HepG2 (cell line): Measurements from ENCODE around the gene PEX11A. TPM values are rescaled to one million over a fixed set of nuclear protein-coding genes. Genes with fewer than 3 reads are reported as not detected.
A peak's percentile ranks its signal among the peaks of the same experiment; 100 is the strongest.

Experiments used
- CC2D1A ChIP-seq: sonication (generic); formaldehyde crosslinking; IDR thresholded peaks from 2 replicates; pipeline ENCODE4 v1.8.1; 2023; ENCODE audit warnings: mild to moderate bottlenecking, missing genetic modification reagents
- FIP1L1 ChIP-seq: fragments of 200-400 bp; formaldehyde crosslinking; IDR thresholded peaks from 2 replicates; pipeline ENCODE4 v1.6.1; 2018; ENCODE audit warnings: low read depth, mild to moderate bottlenecking, low read length, moderate library complexity, borderline replicate concordance; ENCODE audit not compliant: insufficient read depth
- FOXO1 ChIP-seq: sonication (generic); formaldehyde crosslinking; IDR thresholded peaks from 2 replicates; pipeline ENCODE4 v1.4.0; 2020; ENCODE audit warnings: missing genetic modification reagents
- HIVEP1 ChIP-seq: sonication (generic); formaldehyde crosslinking; IDR thresholded peaks from 2 replicates; pipeline ENCODE4 v1.4.0; 2020; ENCODE audit warnings: mild to moderate bottlenecking, missing genetic modification reagents
- HNRNPL ChIP-seq: fragments of 200-400 bp; formaldehyde crosslinking; IDR thresholded peaks from 2 replicates; pipeline ENCODE4 v1.6.1; 2017; ENCODE audit warnings: mild to moderate bottlenecking, low read depth, low read length
- MED1 ChIP-seq: sonication (generic); formaldehyde crosslinking; IDR thresholded peaks from 2 replicates; pipeline ENCODE4 v1.4.0; 2020; ENCODE audit warnings: missing genetic modification reagents
- RAD21 ChIP-seq: fragments of 450-650 bp; formaldehyde crosslinking; IDR thresholded peaks from 2 replicates; pipeline ENCODE4 v1.5.0; 2020; ENCODE audit warnings: mild to moderate bottlenecking
- SATB2 ChIP-seq: sonication (generic); formaldehyde crosslinking; IDR thresholded peaks from 2 replicates; pipeline ENCODE4 v1.5.0; 2020; ENCODE audit warnings: missing genetic modification reagents
- SKIL ChIP-seq: sonication (generic); formaldehyde crosslinking; IDR thresholded peaks from 2 replicates; pipeline ENCODE4 v1.8.0; 2022; ENCODE audit warnings: missing genetic modification reagents, mild to moderate bottlenecking, moderate library complexity, borderline replicate concordance
- SNAPC5 ChIP-seq: sonication (generic); formaldehyde crosslinking; IDR thresholded peaks from 2 replicates; pipeline ENCODE4 v1.8.1; 2023; ENCODE audit warnings: mild to moderate bottlenecking, missing genetic modification reagents, borderline replicate concordance
- TCF12 ChIP-seq, 2 experiments: fragments of 450-650 bp in 1 of 2; sonication (generic) in 1 of 2; formaldehyde crosslinking in 1 of 2; IDR thresholded peaks; 2 replicates each; pipeline versions ENCODE4 v1.6.1 to v1.8.0; 2017 to 2022; ENCODE audit warnings: antibody characterized with exemption in 1 of 2, mild to moderate bottlenecking in 1 of 2, missing genetic modification reagents in 1 of 2, moderate library complexity in 1 of 2
- ZFP36L2 ChIP-seq: sonication (generic); formaldehyde crosslinking; IDR thresholded peaks from 2 replicates; pipeline ENCODE4 v1.4.0; 2020; ENCODE audit warnings: missing genetic modification reagents
- ZIK1 ChIP-seq: sonication (generic); formaldehyde crosslinking; IDR thresholded peaks from 2 replicates; pipeline ENCODE4 v1.5.0; 2020; ENCODE audit warnings: mild to moderate bottlenecking, low read depth, missing genetic modification reagents, borderline replicate concordance
- ZNF430 ChIP-seq: sonication (generic); formaldehyde crosslinking; IDR thresholded peaks from 2 replicates; pipeline ENCODE4 v1.9.0; 2021; ENCODE audit warnings: mild to moderate bottlenecking, missing genetic modification reagents
- ZNF605 ChIP-seq: sonication (generic); formaldehyde crosslinking; IDR thresholded peaks from 2 replicates; pipeline ENCODE4 v1.8.0; 2022; ENCODE audit warnings: mild to moderate bottlenecking, missing genetic modification reagents
- polyA plus RNA-seq, 8 experiments: library from polyadenylated mRNA; depleted of rRNA in 3 of 8; stranded (reverse) in 7 of 8; unstranded in 1 of 8; fragments of >200 nt; fragmentation: Illumina TruSeq in 4 of 8; extraction: Trizol in 4 of 8; gene quantifications; 2 replicates each; pipeline versions ENCODE4 v1.2.1 to v1.2.3, GENCODE V29; 2011 to 2016; ENCODE audit warnings: low read depth in 4 of 8, missing spikeins in 1 of 8, mixed read lengths in 1 of 8; ENCODE audit not compliant: insufficient read depth in 1 of 8
- total RNA-seq, 5 experiments: library from RNA; depleted of rRNA; stranded (reverse); fragments of >200 nt; fragmentation: Illumina TruSeq; extraction: Trizol; gene quantifications; 2 replicates each; pipeline ENCODE4 v1.2.3, GENCODE V29; 2016; ENCODE audit warnings: low read depth in 1 of 5
- TF ChIP-seq, protein P1 (sequence below): IDR thresholded peaks from 2 replicates; pipeline ENCODE4 v1.6.1; 2018; ENCODE audit warnings: missing genetic modification reagents
- TF ChIP-seq, protein P2 (sequence below): sonication (generic); formaldehyde crosslinking; IDR thresholded peaks from 2 replicates; pipeline ENCODE4 v1.5.0; 2020; ENCODE audit warnings: missing genetic modification reagents
- TF ChIP-seq, protein P3 (sequence below): IDR thresholded peaks from 2 replicates; pipeline ENCODE4 v1.6.1; 2016; ENCODE audit warnings: control low read depth
- TF ChIP-seq, protein P4 (sequence below): sonication (generic); formaldehyde crosslinking; IDR thresholded peaks from 2 replicates; pipeline ENCODE4 v1.4.0; 2020; ENCODE audit warnings: missing genetic modification reagents

Gene PEX11A
- total and polyA plus RNA-seq, 2 of the 13 experiments (the other 11 are each of a cell fraction or from before 2014, with no cell fraction given), result 9.9 to 15.1 TPM

- no peak for TF ChIP-seq ZNF430
- no peak for TF ChIP-seq TCF12 (IDR thresholded peaks at IDR 0.05)
- TF ChIP-seq TCF12 (CRISPR knock-in tag; IDR thresholded peaks at IDR 0.05), result no peak
- no peak for TF ChIP-seq FIP1L1
- TF ChIP-seq HNRNPL, result peak; percentile 50; the same call in 1 of the 2 replicates
- TF ChIP-seq, protein P1, sequence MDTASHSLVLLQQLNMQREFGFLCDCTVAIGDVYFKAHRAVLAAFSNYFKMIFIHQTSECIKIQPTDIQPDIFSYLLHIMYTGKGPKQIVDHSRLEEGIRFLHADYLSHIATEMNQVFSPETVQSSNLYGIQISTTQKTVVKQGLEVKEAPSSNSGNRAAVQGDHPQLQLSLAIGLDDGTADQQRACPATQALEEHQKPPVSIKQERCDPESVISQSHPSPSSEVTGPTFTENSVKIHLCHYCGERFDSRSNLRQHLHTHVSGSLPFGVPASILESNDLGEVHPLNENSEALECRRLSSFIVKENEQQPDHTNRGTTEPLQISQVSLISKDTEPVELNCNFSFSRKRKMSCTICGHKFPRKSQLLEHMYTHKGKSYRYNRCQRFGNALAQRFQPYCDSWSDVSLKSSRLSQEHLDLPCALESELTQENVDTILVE, result no peak
- TF ChIP-seq, protein P2, sequence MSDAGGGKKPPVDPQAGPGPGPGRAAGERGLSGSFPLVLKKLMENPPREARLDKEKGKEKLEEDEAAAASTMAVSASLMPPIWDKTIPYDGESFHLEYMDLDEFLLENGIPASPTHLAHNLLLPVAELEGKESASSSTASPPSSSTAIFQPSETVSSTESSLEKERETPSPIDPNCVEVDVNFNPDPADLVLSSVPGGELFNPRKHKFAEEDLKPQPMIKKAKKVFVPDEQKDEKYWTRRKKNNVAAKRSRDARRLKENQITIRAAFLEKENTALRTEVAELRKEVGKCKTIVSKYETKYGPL (CRISPR knock-in tag), result no peak
- TF ChIP-seq FOXO1 (CRISPR knock-in tag), result no peak
- no peak for TF ChIP-seq SKIL (CRISPR knock-in tag)
- TF ChIP-seq, protein P3, sequence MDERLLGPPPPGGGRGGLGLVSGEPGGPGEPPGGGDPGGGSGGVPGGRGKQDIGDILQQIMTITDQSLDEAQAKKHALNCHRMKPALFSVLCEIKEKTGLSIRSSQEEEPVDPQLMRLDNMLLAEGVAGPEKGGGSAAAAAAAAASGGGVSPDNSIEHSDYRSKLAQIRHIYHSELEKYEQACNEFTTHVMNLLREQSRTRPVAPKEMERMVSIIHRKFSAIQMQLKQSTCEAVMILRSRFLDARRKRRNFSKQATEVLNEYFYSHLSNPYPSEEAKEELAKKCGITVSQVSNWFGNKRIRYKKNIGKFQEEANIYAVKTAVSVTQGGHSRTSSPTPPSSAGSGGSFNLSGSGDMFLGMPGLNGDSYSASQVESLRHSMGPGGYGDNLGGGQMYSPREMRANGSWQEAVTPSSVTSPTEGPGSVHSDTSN (CRISPR knock-in tag), result no peak
- TF ChIP-seq ZNF605 (CRISPR knock-in tag), result peak; percentile 75
- TF ChIP-seq SNAPC5 (CRISPR knock-in tag), result no peak
- no peak for TF ChIP-seq RAD21 (CRISPR knock-in tag)
- TF ChIP-seq SATB2, result no peak
- TF ChIP-seq ZFP36L2 (CRISPR knock-in tag), result no peak
- no peak for TF ChIP-seq ZIK1 (CRISPR knock-in tag)
- no peak for TF ChIP-seq HIVEP1 (CRISPR knock-in tag)
- TF ChIP-seq, protein P4, sequence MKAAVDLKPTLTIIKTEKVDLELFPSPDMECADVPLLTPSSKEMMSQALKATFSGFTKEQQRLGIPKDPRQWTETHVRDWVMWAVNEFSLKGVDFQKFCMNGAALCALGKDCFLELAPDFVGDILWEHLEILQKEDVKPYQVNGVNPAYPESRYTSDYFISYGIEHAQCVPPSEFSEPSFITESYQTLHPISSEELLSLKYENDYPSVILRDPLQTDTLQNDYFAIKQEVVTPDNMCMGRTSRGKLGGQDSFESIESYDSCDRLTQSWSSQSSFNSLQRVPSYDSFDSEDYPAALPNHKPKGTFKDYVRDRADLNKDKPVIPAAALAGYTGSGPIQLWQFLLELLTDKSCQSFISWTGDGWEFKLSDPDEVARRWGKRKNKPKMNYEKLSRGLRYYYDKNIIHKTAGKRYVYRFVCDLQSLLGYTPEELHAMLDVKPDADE (CRISPR knock-in tag), result no peak
- no peak for TF ChIP-seq CC2D1A
- no peak for TF ChIP-seq MED1 (CRISPR knock-in tag)
These were observed at the start of gene PEX11A, which contains the start of gene WDR93 (continued) for GRCh38 chr15:89690276-89691218.
